Left ventricle myocardium inferior (tissue), 1 donor: Measurements from ENCODE around the gene NCAN. TPM values are rescaled to one million over a fixed set of nuclear protein-coding genes. Genes with fewer than 3 reads are reported as not detected.
"Not testable (repeated sequence)": the region's sequence is repeated elsewhere in the genome, so short reads cannot be mapped to it uniquely, and the experiment has no call there.

Experiments used
- DNase-seq: peaks from one replicate; pipeline ENCODE4 v3.0.0-alpha.2; 2020
- H3K27ac ChIP-seq: fragments of 200-600 bp; replicated peaks from 2 replicates; pipeline ENCODE4 v1.8.0; 2021
- H3K27me3 ChIP-seq: fragments of 200-600 bp; 2 replicates; pipeline ENCODE4 v1.8.0; 2021; ENCODE audit warnings: low read depth
- H3K36me3 ChIP-seq: fragments of 200-600 bp; 2 replicates; pipeline ENCODE4 v1.8.0; 2021
- H3K4me1 ChIP-seq: fragments of 200-600 bp; 2 replicates; pipeline ENCODE4 v1.8.0; 2021
- H3K4me3 ChIP-seq: fragments of 200-600 bp; 2 replicates; pipeline ENCODE4 v1.8.0; 2021; ENCODE audit warnings: mild to moderate bottlenecking, moderate library complexity
- H3K9me3 ChIP-seq: fragments of 200-600 bp; replicated peaks from 2 replicates; pipeline ENCODE4 v1.8.0; 2021
- intact Hi-C: fragments of 100-400 bp; cut with micrococcal nuclease; formaldehyde crosslinking; loops from one replicate; pipeline ENCODE4 v1.11.0; 2022
- total RNA-seq: library from RNA; stranded (reverse); fragmentation: NEBNext Ultra II Directional; extraction: Animal tissue kit (Norgen Biotek cat#: 25700); gene quantifications from one replicate; pipeline ENCODE4 v1.2.1, GENCODE V29; 2021
- TF ChIP-seq, protein P1 (sequence below): fragments of 200-600 bp; IDR thresholded peaks from 2 replicates; pipeline ENCODE4 v1.8.0; 2021; ENCODE audit warnings: antibody characterized with exemption, mild to moderate bottlenecking, borderline replicate concordance
- donor health status: DM: no; HTN: yes; CAD: no; lungs with severe emphysema.

NCAN gene
- total RNA-seq, 1 donor from 2014 or later = not detected

GRCh38 chr19:19238126-19238894 is 26.6 kb downstream of the NCAN start:
- DNase-seq = no peak
- Histone ChIP-seq H3K36me3 (no peaks in the 10 kb centered on the region), H3K9me3 (peaks cover 33% of the 10 kb centered on the region), H3K4me1 (no peaks in the 10 kb centered on the region), H3K27ac (no peak overlapping the region), H3K27me3 (peaks cover 53% of the 10 kb centered on the region), H3K4me3 (no peak overlapping the region)
- intact Hi-C loops = no loop called here
- TF ChIP-seq, protein P1, sequence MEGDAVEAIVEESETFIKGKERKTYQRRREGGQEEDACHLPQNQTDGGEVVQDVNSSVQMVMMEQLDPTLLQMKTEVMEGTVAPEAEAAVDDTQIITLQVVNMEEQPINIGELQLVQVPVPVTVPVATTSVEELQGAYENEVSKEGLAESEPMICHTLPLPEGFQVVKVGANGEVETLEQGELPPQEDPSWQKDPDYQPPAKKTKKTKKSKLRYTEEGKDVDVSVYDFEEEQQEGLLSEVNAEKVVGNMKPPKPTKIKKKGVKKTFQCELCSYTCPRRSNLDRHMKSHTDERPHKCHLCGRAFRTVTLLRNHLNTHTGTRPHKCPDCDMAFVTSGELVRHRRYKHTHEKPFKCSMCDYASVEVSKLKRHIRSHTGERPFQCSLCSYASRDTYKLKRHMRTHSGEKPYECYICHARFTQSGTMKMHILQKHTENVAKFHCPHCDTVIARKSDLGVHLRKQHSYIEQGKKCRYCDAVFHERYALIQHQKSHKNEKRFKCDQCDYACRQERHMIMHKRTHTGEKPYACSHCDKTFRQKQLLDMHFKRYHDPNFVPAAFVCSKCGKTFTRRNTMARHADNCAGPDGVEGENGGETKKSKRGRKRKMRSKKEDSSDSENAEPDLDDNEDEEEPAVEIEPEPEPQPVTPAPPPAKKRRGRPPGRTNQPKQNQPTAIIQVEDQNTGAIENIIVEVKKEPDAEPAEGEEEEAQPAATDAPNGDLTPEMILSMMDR = no peak

GRCh38 chr19:19239675-19240074 is 27.9 kb downstream of the NCAN start:
- H3K36me3 ChIP-seq = no peaks in the 10 kb centered on the region
- peaks cover 66% of the 10 kb centered on the region for H3K27me3 ChIP-seq
- no peak overlapping the region for H3K4me3 ChIP-seq
- TF ChIP-seq, protein P1 = no peak
- H3K4me1 ChIP-seq = no peaks in the 10 kb centered on the region
- no peak for DNase-seq
- no peak overlapping the region for H3K27ac ChIP-seq
- intact Hi-C loops = no loop called here
- H3K9me3 ChIP-seq = peaks cover 19% of the 10 kb centered on the region

GRCh38 chr19:19240476-19240875 is 28.7 kb downstream of the NCAN start:
- Histone ChIP-seq H3K4me3 (no peak overlapping the region), H3K4me1 (no peaks in the 10 kb centered on the region), H3K27me3 (peaks cover 70% of the 10 kb centered on the region), H3K36me3 (no peaks in the 10 kb centered on the region), H3K27ac (no peak overlapping the region), H3K9me3 (peaks cover 11% of the 10 kb centered on the region)
- TF ChIP-seq, protein P1 = no peak
- DNase-seq = no peak
- intact Hi-C loops = no loop called here

DNA sequence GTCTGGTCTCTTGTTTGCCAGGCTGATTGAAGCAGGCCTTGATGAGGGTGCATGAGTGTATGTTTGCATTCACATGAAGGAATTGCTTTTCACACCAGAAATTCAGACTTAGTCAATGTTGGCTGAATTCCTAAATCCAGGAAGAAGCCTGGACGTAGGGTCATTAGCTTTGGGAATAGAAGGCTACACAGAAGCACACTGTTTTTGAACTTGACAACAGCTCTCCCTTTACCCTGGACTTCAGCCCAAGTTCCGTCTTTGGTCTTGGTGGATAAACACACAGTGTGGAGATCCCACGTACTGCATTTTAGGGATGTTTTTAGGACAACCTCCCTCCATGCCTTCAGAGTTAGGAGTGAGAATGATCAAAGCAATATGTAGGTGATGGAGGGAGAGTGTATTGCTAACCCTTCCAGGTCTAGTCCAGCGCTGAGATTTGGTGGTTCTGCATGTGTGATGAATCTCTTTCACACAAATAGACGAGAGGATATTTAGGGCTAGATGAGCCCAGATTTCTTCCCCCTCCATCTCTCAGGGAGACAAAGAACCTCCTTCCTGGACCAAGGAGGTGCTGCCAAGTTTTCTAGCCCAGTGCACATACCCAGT is 38.5 kb downstream of the NCAN start:
- Histone ChIP-seq H3K4me1 (no peaks in the 10 kb centered on the region), H3K36me3 (no peaks in the 10 kb centered on the region), H3K4me3 (no peak overlapping the region), H3K9me3 (no peaks in the 10 kb centered on the region), H3K27ac (no peak overlapping the region), H3K27me3 (peaks cover 74% of the 10 kb centered on the region)
- TF ChIP-seq, protein P1 = no peak
- no peak for DNase-seq
- intact Hi-C loops = no loop called here

- H3K4me1 ChIP-seq, H3K4me3 ChIP-seq, DNase-seq, H3K9me3 ChIP-seq, intact Hi-C loops, H3K27ac ChIP-seq, H3K36me3 ChIP-seq: not testable (repeated sequence)
- H3K27me3 ChIP-seq = peaks cover 97% of the 10 kb centered on the region
Measured at GRCh38 chr19:19253409-19253808, 41.7 kb downstream of the NCAN start.
